HG03135 (cell line): ENCODE measurements around the gene XPR1.

Experiments
- ATAC-seq: cut with Tn5 transposase; IDR thresholded peaks from one replicate; pipeline ENCODE4 v1.9.1; 2021; ENCODE audit warnings: mild to moderate bottlenecking, moderate library complexity; ENCODE audit not compliant: unreplicated experiment

Gene XPR1

GRCh38 chr1:180631766-180632325 lies at the start of gene XPR1:
TSS of gene XPR1 (plus strand) at chr1:180632022. CDS start at chr1:180632202, 180 bp downstream.
- ATAC-seq: peak; percentile 98

GRCh38 chr1:180584869-180585268 lies 47.0 kb upstream of the XPR1 start:
- no peak for ATAC-seq

- ATAC-seq: no peak
Observed at GRCh38 chr1:180585994-180586359, 45.8 kb upstream of the XPR1 start.

GRCh38 chr1:180586671-180587155 lies 45.1 kb upstream of the XPR1 start:
- ATAC-seq: no peak

GRCh38 chr1:180588121-180588520 lies 43.7 kb upstream of the XPR1 start:
- no peak for ATAC-seq

- no peak for ATAC-seq
Observed at GRCh38 chr1:180590889-180591288, 40.9 kb upstream of the XPR1 start.

GRCh38 chr1:180593382-180593781 lies 38.4 kb upstream of the XPR1 start:
- ATAC-seq: no peak

- ATAC-seq: no peak
Observed at GRCh38 chr1:180594723-180595122, 37.1 kb upstream of the XPR1 start.

- no peak for ATAC-seq
Observed at GRCh38 chr1:180595966-180596365, 35.9 kb upstream of the XPR1 start.

GRCh38 chr1:180597520-180597919 lies 34.3 kb upstream of the XPR1 start:
- ATAC-seq: no peak

- ATAC-seq: no peak
Observed at GRCh38 chr1:180598333-180598974, 33.4 kb upstream of the XPR1 start.

- no peak for ATAC-seq
Observed at GRCh38 chr1:180600343-180600742, 31.5 kb upstream of the XPR1 start.

- ATAC-seq: no peak
Observed at GRCh38 chr1:180601512-180601911, 30.3 kb upstream of the XPR1 start.

- no peak for ATAC-seq
Observed at GRCh38 chr1:180603223-180603849, 28.5 kb upstream of the XPR1 start.

- no peak for ATAC-seq
Observed at GRCh38 chr1:180603850-180604226, 28.0 kb upstream of the XPR1 start.

GRCh38 chr1:180606155-180606554 lies 25.7 kb upstream of the XPR1 start:
- ATAC-seq: no peak

- ATAC-seq: no peak
Observed at GRCh38 chr1:180609643-180610555, 21.9 kb upstream of the XPR1 start.

GRCh38 chr1:180610556-180611015 lies 21.2 kb upstream of the XPR1 start:
- ATAC-seq: no peak

- no peak for ATAC-seq
Observed at GRCh38 chr1:180611016-180611930, 20.5 kb upstream of the XPR1 start.

- ATAC-seq: no peak
Observed at GRCh38 chr1:180612632-180613031, 19.2 kb upstream of the XPR1 start.
